Hippocampal formation (tissue), 2 donors: Measurements from ENCODE around the gene ALOX5AP.
"Not testable (repeated sequence)": the region's sequence is repeated elsewhere in the genome, so short reads cannot be mapped to it uniquely, and the experiment has no call there.

Experiments
- DNase-seq, 2 donors: peaks; one replicate each; lab custom pipeline; 2025; lab: John Stamatoyannopoulos, UW

Gene ALOX5AP

DNA sequence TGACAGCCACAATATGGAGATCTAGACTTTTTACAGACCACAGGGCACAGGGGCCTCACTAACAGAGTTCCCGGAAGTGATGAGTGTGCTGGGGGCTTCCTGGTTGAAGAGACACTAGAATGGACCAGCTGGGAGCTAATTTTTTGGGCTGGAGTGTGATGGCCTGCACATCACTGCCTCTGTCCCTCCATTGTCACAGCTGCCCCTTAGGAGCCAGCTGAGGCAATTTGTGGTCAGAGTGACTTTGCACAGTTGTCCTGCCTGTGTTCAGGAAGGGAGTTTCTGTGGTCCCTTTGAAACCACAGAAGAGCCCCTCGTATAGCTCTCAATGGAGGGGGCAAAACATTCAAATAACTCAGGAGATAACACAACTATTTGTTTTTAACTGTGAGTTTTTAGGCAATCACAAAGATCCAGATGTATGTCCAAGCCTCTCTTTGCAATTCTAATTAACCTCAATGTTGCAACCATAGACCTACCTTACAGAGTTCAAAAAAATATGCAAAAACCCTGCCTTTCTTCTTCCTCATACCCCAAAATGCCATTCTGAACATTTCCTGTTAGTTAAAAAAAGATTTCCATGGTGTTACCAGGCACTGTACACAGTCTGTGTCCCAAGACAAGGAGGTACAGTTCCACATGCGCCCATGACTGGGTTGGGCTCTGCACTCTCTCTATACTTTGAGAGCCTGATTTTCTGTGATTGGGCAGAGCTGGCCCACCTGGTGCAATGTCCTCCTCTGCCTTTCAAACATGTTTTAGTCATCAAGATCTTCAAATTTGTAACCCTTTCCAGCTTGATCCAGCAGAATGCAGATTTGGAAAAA is 2.4 kb downstream of the ALOX5AP start:
- DNase-seq = no peak

DNA sequence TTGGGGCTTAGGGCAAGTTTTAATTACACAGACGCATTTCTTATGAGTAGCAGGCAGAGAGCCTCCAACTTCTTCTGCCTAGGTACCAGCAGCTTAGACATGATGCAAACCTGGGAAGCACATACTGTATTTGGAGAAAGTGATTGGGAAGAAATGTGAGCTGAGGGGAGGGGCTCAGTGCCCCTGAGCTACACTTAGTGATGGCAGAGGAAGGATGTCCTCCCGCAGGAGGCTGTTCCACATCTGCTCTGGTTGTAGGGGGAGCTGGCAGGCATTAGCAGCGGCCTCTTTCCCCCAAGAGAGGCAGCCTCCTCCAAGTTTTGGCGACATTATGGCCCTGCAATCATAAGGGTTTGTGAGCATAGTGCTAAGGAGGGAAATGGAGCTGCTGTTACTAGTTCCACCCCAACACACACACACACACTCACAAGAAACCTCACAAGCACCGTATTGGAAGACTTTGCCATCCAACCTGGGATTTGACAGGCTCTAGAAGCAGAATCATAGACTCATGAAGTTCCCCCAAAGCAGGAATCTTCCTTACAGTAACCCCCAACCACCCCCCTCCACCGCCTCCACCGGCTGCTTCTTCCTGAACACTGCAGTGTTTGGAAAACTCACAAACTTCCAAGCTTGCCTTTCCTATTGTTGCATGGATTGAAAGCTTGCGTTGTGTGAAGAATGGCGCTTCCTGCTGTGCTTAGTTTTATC is 3.3 kb downstream of the ALOX5AP start:
- no peak for DNase-seq

- no peak for DNase-seq
Observed at GRCh38 chr13:30739237-30739528, 3.8 kb downstream of the ALOX5AP start.

GRCh38 chr13:30739761-30740642 is 4.7 kb downstream of the ALOX5AP start:
- no peak for DNase-seq

DNA sequence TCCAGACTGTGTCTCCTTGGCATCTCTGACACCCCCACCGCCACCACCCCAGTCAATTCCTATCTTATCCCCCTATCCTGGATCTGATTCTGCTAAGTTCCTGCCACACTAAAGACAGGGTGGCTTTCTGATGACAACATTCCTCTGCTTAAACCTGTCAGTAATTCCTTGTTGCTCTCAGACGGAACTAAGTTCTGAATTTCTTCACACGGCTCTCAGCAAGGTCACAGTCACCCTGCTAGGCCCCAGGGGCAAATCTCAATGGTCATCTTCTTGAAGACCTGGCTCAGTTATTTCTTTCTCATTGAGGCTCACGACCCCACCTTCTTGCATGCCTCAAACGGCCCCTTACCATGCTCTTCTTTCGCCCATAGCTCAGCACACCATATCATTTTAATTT is 7.6 kb downstream of the ALOX5AP start:
- no peak for DNase-seq

- no peak for DNase-seq
Observed at GRCh38 chr13:30743319-30744055, 8.1 kb downstream of the ALOX5AP start.

DNA sequence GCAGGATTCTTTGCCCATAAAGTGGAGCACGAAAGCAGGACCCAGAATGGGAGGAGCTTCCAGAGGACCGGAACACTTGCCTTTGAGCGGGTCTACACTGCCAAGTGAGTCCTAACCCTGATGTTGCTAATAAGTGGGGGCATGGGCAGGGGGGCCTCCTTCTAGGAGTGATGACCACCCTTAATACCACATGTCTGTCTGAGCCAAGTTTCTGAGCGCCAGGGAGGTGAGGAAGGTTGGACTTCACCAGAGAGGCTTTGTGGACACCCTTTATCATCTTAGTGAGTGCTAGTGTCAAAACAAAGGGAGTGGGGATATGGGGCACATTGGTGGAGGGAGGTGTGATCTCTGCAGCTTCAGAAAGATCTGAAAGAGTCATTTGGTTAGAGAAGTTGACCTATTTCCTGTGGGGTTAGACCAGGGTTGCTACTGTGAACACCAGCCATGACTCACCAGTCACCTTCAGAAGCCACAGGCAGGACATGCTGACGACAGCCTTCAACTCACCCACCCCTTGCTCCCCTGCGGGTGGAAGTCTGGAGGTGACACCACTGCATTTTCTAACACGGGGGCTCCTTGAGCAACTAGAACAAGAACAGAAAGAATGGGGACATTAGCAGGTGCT is 8.8 kb downstream of the ALOX5AP start:
- no peak for DNase-seq

- no peak for DNase-seq
Observed at GRCh38 chr13:30744681-30745077, 9.3 kb downstream of the ALOX5AP start.

GRCh38 chr13:30745906-30746686 is 10.8 kb downstream of the ALOX5AP start:
- DNase-seq = no peak

GRCh38 chr13:30746791-30747190 is 11.4 kb downstream of the ALOX5AP start:
- no peak for DNase-seq

DNA sequence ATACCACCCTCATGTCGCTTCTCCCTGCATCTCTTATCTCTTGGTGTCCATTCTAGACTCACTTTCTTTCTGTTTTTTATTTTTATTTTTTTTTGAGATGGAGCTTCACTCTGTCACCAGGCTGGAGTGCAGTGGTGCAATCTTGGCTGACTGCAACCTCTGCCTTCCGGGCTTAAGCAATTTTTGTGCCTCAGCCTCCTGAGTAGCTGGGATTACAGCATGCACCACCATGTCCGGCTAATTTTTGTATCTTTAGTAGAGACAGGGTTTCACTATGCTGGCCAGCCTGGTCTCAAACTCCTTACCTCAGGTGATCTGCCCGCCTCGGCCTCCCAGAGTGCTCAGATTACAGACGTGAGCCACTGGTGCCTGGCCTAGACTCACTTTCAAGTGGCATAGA is 12.5 kb downstream of the ALOX5AP start:
- DNase-seq = not testable (repeated sequence)

- no peak for DNase-seq
Observed at GRCh38 chr13:30748717-30749116, 13.4 kb downstream of the ALOX5AP start.

GRCh38 chr13:30750036-30750435 is 14.7 kb downstream of the ALOX5AP start:
- DNase-seq = no peak

- no peak for DNase-seq
Observed at GRCh38 chr13:30751183-30751933, 16.0 kb downstream of the ALOX5AP start.

DNA sequence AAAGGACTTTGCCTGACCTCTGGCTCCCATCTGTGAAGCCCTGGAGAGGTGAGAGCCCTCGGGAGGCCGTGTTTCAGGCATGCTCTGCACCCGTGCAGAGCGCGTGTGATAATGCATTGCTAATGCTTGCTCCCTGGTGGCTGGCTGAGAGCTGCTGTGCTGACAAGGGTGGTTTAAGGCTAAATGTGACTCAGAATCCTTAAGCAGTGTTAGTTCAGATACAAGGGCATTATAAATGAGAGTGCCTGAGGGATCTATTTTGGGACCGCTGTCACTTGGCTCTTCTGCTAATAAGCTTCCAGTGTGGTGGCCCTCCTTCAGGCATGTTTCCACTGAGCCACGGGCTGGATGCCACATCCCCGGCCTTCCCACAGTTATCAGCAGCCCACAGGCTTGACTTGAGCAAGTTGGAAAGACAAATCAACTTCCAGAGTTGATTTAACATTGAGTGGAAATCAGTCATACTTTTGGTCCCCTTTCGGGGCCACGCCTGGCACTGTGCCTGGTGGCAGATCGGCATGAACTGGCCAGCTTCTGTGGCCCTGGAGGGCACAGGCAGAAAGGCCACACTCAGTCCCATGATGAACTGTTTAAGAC is 17.0 kb downstream of the ALOX5AP start:
- no peak for DNase-seq

GRCh38 chr13:30753030-30753616 is 17.8 kb downstream of the ALOX5AP start:
- DNase-seq = no peak

GRCh38 chr13:30755678-30756077 is 20.3 kb downstream of the ALOX5AP start:
- no peak for DNase-seq

GRCh38 chr13:30757026-30757742 is 21.8 kb downstream of the ALOX5AP start:
- DNase-seq = no peak
